ENCODE results near the gene TFAP2B.

GRCh38 chr6:50817646-50817950 is 1.1 kb upstream of the TFAP2B start:
- TF ChIP-seq CTCF (IDR thresholded peaks at IDR 0.05) (no peak), POLR2A (IDR thresholded peaks at IDR 0.05) (no peak), POLR2AphosphoS5 (IDR thresholded peaks at IDR 0.05; ENCODE audit: insufficient read depth in 1 of 2, low read depth in 1 of 2) (no peak)

All from vagina (tissue), 2 donors.